Dermis blood vessel endothelial cell (primary cell): Measurements from ENCODE around the gene TCF7L2. TPM values are rescaled to one million over a fixed set of nuclear protein-coding genes. Genes with fewer than 3 reads are reported as not detected.

Source experiments
- DNase-seq: peaks from one replicate; pipeline ENCODE4 v3.0.0; 2010
- total RNA-seq: library from RNA; depleted of rRNA; stranded (reverse); fragments of >200 nt; gene quantifications from 2 replicates; pipeline ENCODE4 v1.2.3, GENCODE V29; 2014

The TCF7L2 gene
- total RNA-seq, 1 donor from 2014 or later = 2.9 TPM

GRCh38 chr10:113183573-113183972 is 233.5 kb downstream of the TCF7L2 start:
- DNase-seq = no peak

- DNase-seq = peak; percentile 25
Measured at GRCh38 chr10:113187063-113187777, 237.2 kb downstream of the TCF7L2 start.

GRCh38 chr10:113199459-113199858 is 249.4 kb downstream of the TCF7L2 start:
- no peak for DNase-seq

GRCh38 chr10:113202011-113202410 is 252.0 kb downstream of the TCF7L2 start:
- DNase-seq = no peak

GRCh38 chr10:113207924-113208323 is 257.9 kb downstream of the TCF7L2 start:
- DNase-seq = no peak

GRCh38 chr10:113213035-113213434 is 263.0 kb downstream of the TCF7L2 start:
- no peak for DNase-seq

- no peak for DNase-seq
Measured at GRCh38 chr10:113214331-113214730, 264.3 kb downstream of the TCF7L2 start.

GRCh38 chr10:113216102-113216501 is 266.1 kb downstream of the TCF7L2 start:
- DNase-seq = peak; percentile 10
